HUES64 (cell line): ENCODE measurements around the gene PTTG1.

Experiments used
- H3K27ac ChIP-seq: 2 replicates; pipeline ENCODE4 v1.7.0; 2013; ENCODE audit warnings: low read depth, low read length, inconsistent platforms
- H3K27me3 ChIP-seq: 2 replicates; pipeline ENCODE4 v1.6.1; 2013; ENCODE audit warnings: mild to moderate bottlenecking, low read length; ENCODE audit not compliant: insufficient read depth
- H3K36me3 ChIP-seq: 2 replicates; pipeline ENCODE4 v1.6.1; 2013; ENCODE audit warnings: mild to moderate bottlenecking, low read length; ENCODE audit not compliant: insufficient read depth
- H3K4me1 ChIP-seq: 2 replicates; pipeline ENCODE4 v1.6.1; 2013; ENCODE audit warnings: mild to moderate bottlenecking, low read length, moderate library complexity; ENCODE audit not compliant: insufficient read depth
- H3K4me3 ChIP-seq: 2 replicates; pipeline ENCODE4 v1.5.1; 2013; ENCODE audit warnings: mild to moderate bottlenecking, low read length, moderate library complexity
- H3K9ac ChIP-seq: 2 replicates; pipeline ENCODE4 v1.6.1; 2013; ENCODE audit warnings: mild to moderate bottlenecking, low read depth, low read length
- H3K9me3 ChIP-seq: 2 replicates; pipeline ENCODE4 v1.6.1; 2013; ENCODE audit warnings: low read depth, low read length; ENCODE audit not compliant: insufficient read depth
- WGBS: fragments of 150-250, 120-280 bp; methylation state at CpG from one replicate; pipeline ENCODE4 v1.1.7; 2013; ENCODE audit warnings: missing lambda C conversion rate; 5-methylcytosine and 5-hydroxymethylcytosine counted together

PTTG1 gene

GRCh38 chr5:160387445-160387844 is 34.2 kb upstream of the PTTG1 start:
- no peak overlapping the region for H3K27ac ChIP-seq
- H3K4me1 ChIP-seq, result no peaks in the 10 kb centered on the region
- H3K27me3 ChIP-seq, result no peaks in the 10 kb centered on the region
- no peaks in the 10 kb centered on the region for H3K36me3 ChIP-seq
- H3K9me3 ChIP-seq, result peaks cover 7% of the 10 kb centered on the region; the same call in 1 of the 2 replicates
- WGBS, result 100% methylated on average over 1 of the region's 1 CpG
- H3K4me3 ChIP-seq, result no peak overlapping the region
- H3K9ac ChIP-seq, result no peak overlapping the region

- Histone ChIP-seq H3K4me1 (no peaks in the 10 kb centered on the region), H3K36me3 (peaks cover 6% of the 10 kb centered on the region; the same call in 1 of the 2 replicates), H3K27me3 (no peaks in the 10 kb centered on the region), H3K9ac (no peak overlapping the region), H3K27ac (no peak overlapping the region), H3K9me3 (peaks cover 7% of the 10 kb centered on the region; the same call in 1 of the 2 replicates), H3K4me3 (no peak overlapping the region)
- WGBS, result 83% methylated on average over 8 of the region's 8 CpGs
Measured at GRCh38 chr5:160390787-160391696, 30.6 kb upstream of the PTTG1 start.

GRCh38 chr5:160395111-160395510 is 26.5 kb upstream of the PTTG1 start:
- Histone ChIP-seq H3K9ac (no peak overlapping the region), H3K27me3 (no peaks in the 10 kb centered on the region), H3K4me1 (peaks cover 14% of the 10 kb centered on the region; the same call in 1 of the 2 replicates), H3K4me3 (no peak overlapping the region), H3K9me3 (no peaks in the 10 kb centered on the region), H3K27ac (no peak overlapping the region), H3K36me3 (peaks cover 6% of the 10 kb centered on the region; the same call in 1 of the 2 replicates)
- 97% methylated on average over 7 of the region's 7 CpGs for whole genome bisulfite sequencing

- WGBS, result no CpG with 5 or more reads among the region's 1 CpG
- Histone ChIP-seq H3K27ac (no peak overlapping the region), H3K4me3 (no peak overlapping the region), H3K4me1 (peaks cover 17% of the 10 kb centered on the region; the same call in 1 of the 2 replicates), H3K9me3 (no peaks in the 10 kb centered on the region), H3K9ac (peak overlapping the region; percentile 34; the same call in 1 of the 2 replicates), H3K27me3 (no peaks in the 10 kb centered on the region), H3K36me3 (peaks cover 14% of the 10 kb centered on the region)
Measured at GRCh38 chr5:160397492-160397891, 24.2 kb upstream of the PTTG1 start.

GRCh38 chr5:160398806-160399205 is 22.8 kb upstream of the PTTG1 start:
- peak overlapping the region; percentile 99 for H3K9ac ChIP-seq
- H3K4me1 ChIP-seq, result peaks cover 17% of the 10 kb centered on the region; the same call in 1 of the 2 replicates
- no peak overlapping the region for H3K27ac ChIP-seq
- H3K36me3 ChIP-seq, result peaks cover 25% of the 10 kb centered on the region
- whole genome bisulfite sequencing, result no CpG with 5 or more reads among the region's 4 CpGs
- H3K27me3 ChIP-seq, result no peaks in the 10 kb centered on the region
- no peaks in the 10 kb centered on the region for H3K9me3 ChIP-seq
- H3K4me3 ChIP-seq, result peak overlapping the region; percentile 90

GRCh38 chr5:160399402-160400353 is 22.0 kb upstream of the PTTG1 start, which contains the start of gene FAM200C:
Gene FAM200C, minus strand, starts transcription at chr5:160400054. Its CDS starts 4,564 bp downstream, at chr5:160395490.
- Histone ChIP-seq H3K27me3 (no peaks in the 10 kb centered on the region), H3K27ac (peak within 1 kb of the TSS; percentile 97), H3K4me1 (peaks cover 17% of the 10 kb centered on the region; the same call in 1 of the 2 replicates), H3K4me3 (peak within 1 kb of the TSS; percentile 90), H3K36me3 (peaks cover 28% of the 10 kb centered on the region), H3K9me3 (no peaks in the 10 kb centered on the region), H3K9ac (peak within 1 kb of the TSS; percentile 99)
- 6% methylated on average over 41 of the region's 41 CpGs for WGBS

- Histone ChIP-seq H3K9ac (peak within 1 kb of the TSS; percentile 90), H3K4me1 (peaks cover 34% of the 10 kb centered on the region), H3K9me3 (no peaks in the 10 kb centered on the region), H3K36me3 (peaks cover 29% of the 10 kb centered on the region), H3K27me3 (no peaks in the 10 kb centered on the region), H3K4me3 (peak within 1 kb of the TSS; percentile 79), H3K27ac (peak within 1 kb of the TSS; percentile 70)
- WGBS, result 1% methylated on average over 48 of the region's 48 CpGs
Measured at GRCh38 chr5:160418561-160419457, 2.8 kb upstream of the PTTG1 start, which contains the start of gene SLU7. Gene SLU7, minus strand, starts transcription at chr5:160419081. Its CDS starts 3,787 bp downstream, at chr5:160415294.

GRCh38 chr5:160419458-160420330 is 2.0 kb upstream of the PTTG1 start:
- H3K4me3 ChIP-seq, result peak overlapping the region; percentile 79
- H3K4me1 ChIP-seq, result peaks cover 34% of the 10 kb centered on the region
- H3K9me3 ChIP-seq, result no peaks in the 10 kb centered on the region
- 62% methylated on average over 7 of the region's 11 CpGs for WGBS
- peak overlapping the region; percentile 70 for H3K27ac ChIP-seq
- no peaks in the 10 kb centered on the region for H3K27me3 ChIP-seq
- H3K36me3 ChIP-seq, result peaks cover 29% of the 10 kb centered on the region
- H3K9ac ChIP-seq, result peak overlapping the region; percentile 90

GRCh38 chr5:160420331-160420610 is 1.4 kb upstream of the PTTG1 start:
- H3K9ac ChIP-seq, result no peak overlapping the region
- H3K4me1 ChIP-seq, result peaks cover 34% of the 10 kb centered on the region
- no peaks in the 10 kb centered on the region for H3K27me3 ChIP-seq
- H3K4me3 ChIP-seq, result peak overlapping the region; percentile 79; the same call in 1 of the 2 replicates
- no peaks in the 10 kb centered on the region for H3K9me3 ChIP-seq
- H3K27ac ChIP-seq, result no peak overlapping the region
- peaks cover 30% of the 10 kb centered on the region for H3K36me3 ChIP-seq
